ENCODE results near the gene LCAT. TPM values are rescaled to one million over a fixed set of nuclear protein-coding genes. Genes with fewer than 3 reads are reported as not detected.

Gene LCAT
- total and polyA plus RNA-seq, 2 donors (not counting 1 experiment from before 2014, with no cell fraction given), result 7.6 to 16.3 TPM

DNA sequence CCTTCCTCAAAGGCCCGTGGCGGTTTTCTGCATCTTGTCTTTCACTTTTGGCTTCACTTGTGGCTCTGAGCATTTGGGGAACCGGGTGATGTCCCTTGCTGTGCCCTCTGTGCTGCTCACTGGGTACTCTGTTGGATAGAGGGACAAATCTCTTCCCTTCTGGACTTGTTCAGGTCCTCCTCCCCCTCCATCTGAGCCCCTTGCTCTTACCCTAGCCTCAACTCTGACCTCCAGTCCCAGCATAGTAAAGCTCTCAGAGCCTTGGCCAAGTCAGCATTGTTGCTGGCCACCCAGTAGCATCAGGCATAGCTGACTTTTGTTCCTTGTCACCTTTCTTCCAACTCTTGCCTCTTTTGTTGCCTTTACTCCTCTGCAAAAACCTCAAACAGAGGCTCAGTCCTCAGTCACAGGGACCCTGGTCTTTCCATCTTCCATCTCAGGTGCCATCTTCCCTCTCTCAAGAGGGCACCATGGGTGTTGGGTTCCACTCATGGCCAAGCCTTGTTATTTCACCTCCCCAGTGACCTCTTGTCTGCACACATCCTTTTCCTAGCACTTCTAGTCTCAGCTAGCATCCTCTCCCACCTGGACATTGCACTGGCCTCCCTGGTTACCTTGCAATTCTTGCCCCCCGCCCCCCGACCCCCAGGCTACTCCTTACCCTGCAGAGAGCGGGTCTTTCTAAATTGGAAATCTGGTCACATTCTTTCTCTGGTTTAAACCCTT lies 6.9 kb downstream of the LCAT start:
- DNase-seq (peak; percentile 92), ATAC-seq (ENCODE audit: low read depth) (peak; percentile 58)
- Mint-ChIP-seq H3K4me1 (peaks cover 33% of the 10 kb centered on the region), H3K27me3 (no peaks in the 10 kb centered on the region), H3K27ac (peak overlapping the region; percentile 99), H3K9me3 (ENCODE audit: insufficient read depth) (no peaks in the 10 kb centered on the region), H3K4me3 (peak overlapping the region; percentile 100)
- peaks cover 25 to 45% of the 10 kb centered on the region in 2 donors for H3K4me1 ChIP-seq (ENCODE audit: control insufficient read depth in 2 of 2, insufficient read depth in 2 of 2, low read length in 2 of 2)
- CTCF ChIA-PET, result interaction anchor here (0.9 to 6.4 kb wide), 14 partner anchors 8 to 416 kb away, joined by 3 to 29 read pairs (median 4); partner anchors contain the start of genes NRN1L and SLC12A4
- H3K36me3 ChIP-seq (replicated peaks in 1 of 2; ENCODE audit: control extremely low read depth in 1 of 2, control insufficient read depth in 1 of 2, extremely low read depth in 1 of 2, insufficient read depth in 2 of 2, low read length in 1 of 2), result peaks cover 7 to 25% of the 10 kb centered on the region in 2 experiments
- no peaks in the 10 kb centered on the region for H3K9me3 ChIP-seq (ENCODE audit: control extremely low read depth in 1 of 3, control insufficient read depth in 2 of 3, insufficient read depth in 1 of 3, low read length in 2 of 3)
- H3K9ac ChIP-seq (ENCODE audit: low read length), result peak overlapping the region; percentile 95
- peak overlapping the region; percentile 67 to 85 for H3K27ac ChIP-seq (ENCODE audit: low read length in 2 of 2)
- TF ChIP-seq, protein P1, sequence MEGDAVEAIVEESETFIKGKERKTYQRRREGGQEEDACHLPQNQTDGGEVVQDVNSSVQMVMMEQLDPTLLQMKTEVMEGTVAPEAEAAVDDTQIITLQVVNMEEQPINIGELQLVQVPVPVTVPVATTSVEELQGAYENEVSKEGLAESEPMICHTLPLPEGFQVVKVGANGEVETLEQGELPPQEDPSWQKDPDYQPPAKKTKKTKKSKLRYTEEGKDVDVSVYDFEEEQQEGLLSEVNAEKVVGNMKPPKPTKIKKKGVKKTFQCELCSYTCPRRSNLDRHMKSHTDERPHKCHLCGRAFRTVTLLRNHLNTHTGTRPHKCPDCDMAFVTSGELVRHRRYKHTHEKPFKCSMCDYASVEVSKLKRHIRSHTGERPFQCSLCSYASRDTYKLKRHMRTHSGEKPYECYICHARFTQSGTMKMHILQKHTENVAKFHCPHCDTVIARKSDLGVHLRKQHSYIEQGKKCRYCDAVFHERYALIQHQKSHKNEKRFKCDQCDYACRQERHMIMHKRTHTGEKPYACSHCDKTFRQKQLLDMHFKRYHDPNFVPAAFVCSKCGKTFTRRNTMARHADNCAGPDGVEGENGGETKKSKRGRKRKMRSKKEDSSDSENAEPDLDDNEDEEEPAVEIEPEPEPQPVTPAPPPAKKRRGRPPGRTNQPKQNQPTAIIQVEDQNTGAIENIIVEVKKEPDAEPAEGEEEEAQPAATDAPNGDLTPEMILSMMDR (IDR thresholded peaks at IDR 0.05), result no peak
- TF ChIP-seq EZH2 (IDR thresholded peaks at IDR 0.05; ENCODE audit: borderline replicate concordance, insufficient read depth, low read depth, low read length, poor library complexity, severe bottlenecking), result no peak
- H3K27me3 ChIP-seq (replicated peaks in 1 of 4; ENCODE audit: control extremely low read depth in 1 of 4, control insufficient read depth in 3 of 4, insufficient read depth in 4 of 4, low read length in 3 of 4), result no peaks in the 10 kb centered on the region
- peak overlapping the region; percentile 47 for H2AFZ ChIP-seq (ENCODE audit: insufficient read depth, low read depth, low read length, poor library complexity, severe bottlenecking)
- H3K4me2 ChIP-seq (replicated peaks; ENCODE audit: low read depth, low read length, poor library complexity, severe bottlenecking), result peak overlapping the region; percentile 91
- peak overlapping the region; percentile 31 to 96 (median 93) for H3K4me3 ChIP-seq (ENCODE audit: control extremely low read depth in 1 of 5, extremely low read depth in 1 of 5, insufficient read depth in 1 of 5, low read depth in 2 of 5, low read length in 4 of 5)
- WGBS (ENCODE audit: insufficient coverage), result 48% methylated on average over 5 of the region's 6 CpGs
- POLR2A ChIA-PET, result interaction anchor here (0.6 to 3.3 kb wide), 15 partner anchors 31 to 456 kb away, joined by 3 to 19 read pairs (median 4); partner anchors contain the start of genes ATP6V0D1, PRMT7, PSKH1 and SLC12A4
- peaks cover 30% of the 10 kb centered on the region for H4K20me1 ChIP-seq (ENCODE audit: control insufficient read depth, insufficient read depth, low read length, poor library complexity, severe bottlenecking)
- intact Hi-C loops (cut with micrococcal nuclease), result loop anchor here (1.0 to 5.0 kb wide), 6 partner anchors 44 to 445 kb away; partner anchors contain the start of genes CTCF, NFATC3, NUTF2 and PSKH1
- H3K79me2 ChIP-seq (ENCODE audit: control insufficient read depth, insufficient read depth, low read length), result peaks cover 49% of the 10 kb centered on the region

Measured in B cell (primary cell).